ENCODE data around the gene TRAF3IP3. TPM values are rescaled to one million over a fixed set of nuclear protein-coding genes. Genes with fewer than 3 reads are reported as not detected.
A peak's percentile ranks its signal among the peaks of the same experiment; 100 is the strongest.
"Not testable (repeated sequence)": the region's sequence is repeated elsewhere in the genome, so short reads cannot be mapped to it uniquely, and the experiment has no call there.

Gene TRAF3IP3
- polyA plus RNA-seq, 4 donors: 1.1 to 2.6 (median 1.7) TPM

GRCh38 chr1:209791920-209792319 lies 36.1 kb downstream of the TRAF3IP3 start:
- DNase-seq (ENCODE audit: low read depth in 4 of 4, low spot score in 3 of 4): no peak

- not testable (repeated sequence) for DNase-seq (ENCODE audit: low read depth in 4 of 4, low spot score in 3 of 4)
Observed at GRCh38 chr1:209793711-209794110, 37.9 kb downstream of the TRAF3IP3 start.

GRCh38 chr1:209797978-209798639 lies 42.3 kb downstream of the TRAF3IP3 start:
- no peak for DNase-seq (ENCODE audit: low read depth in 4 of 4, low spot score in 3 of 4)

GRCh38 chr1:209800984-209801834 lies 45.4 kb downstream of the TRAF3IP3 start:
- DNase-seq (ENCODE audit: low read depth in 4 of 4, low spot score in 3 of 4): no peak

GRCh38 chr1:209802117-209802779 lies 46.4 kb downstream of the TRAF3IP3 start:
- DNase-seq (ENCODE audit: low read depth in 4 of 4, low spot score in 3 of 4): no peak

- DNase-seq (ENCODE audit: low read depth in 4 of 4, low spot score in 3 of 4): no peak
Observed at GRCh38 chr1:209802780-209803152, 46.9 kb downstream of the TRAF3IP3 start.

- no peak for DNase-seq (ENCODE audit: low read depth in 4 of 4, low spot score in 3 of 4)
Observed at GRCh38 chr1:209803568-209803967, 47.7 kb downstream of the TRAF3IP3 start.

- no peak for DNase-seq (ENCODE audit: low read depth in 4 of 4, low spot score in 3 of 4)
Observed at GRCh38 chr1:209805341-209805781, 49.5 kb downstream of the TRAF3IP3 start.

GRCh38 chr1:209805875-209806760 lies 50.3 kb downstream of the TRAF3IP3 start, which contains the start of gene IRF6:
Gene IRF6 (minus strand): TSS chr1:209806142. CDS start chr1:209801413, 4,729 bp downstream.
- peak in 3 of 4 donors; percentile 67 to 76 (median 69) for DNase-seq (ENCODE audit: low read depth in 4 of 4, low spot score in 3 of 4)

GRCh38 chr1:209807509-209807908 lies 51.7 kb downstream of the TRAF3IP3 start:
- DNase-seq (ENCODE audit: low read depth in 4 of 4, low spot score in 3 of 4): no peak

GRCh38 chr1:209808059-209808581 lies 52.3 kb downstream of the TRAF3IP3 start:
- no peak for DNase-seq (ENCODE audit: low read depth in 4 of 4, low spot score in 3 of 4)

GRCh38 chr1:209809611-209810010 lies 53.8 kb downstream of the TRAF3IP3 start:
- DNase-seq (ENCODE audit: low read depth in 4 of 4, low spot score in 3 of 4): no peak

GRCh38 chr1:209810783-209811182 lies 54.9 kb downstream of the TRAF3IP3 start:
- no peak for DNase-seq (ENCODE audit: low read depth in 4 of 4, low spot score in 3 of 4)

- no peak for DNase-seq (ENCODE audit: low read depth in 4 of 4, low spot score in 3 of 4)
Observed at GRCh38 chr1:209813902-209814301, 58.0 kb downstream of the TRAF3IP3 start.

- no peak for DNase-seq (ENCODE audit: low read depth in 4 of 4, low spot score in 3 of 4)
Observed at GRCh38 chr1:209815490-209815889, 59.6 kb downstream of the TRAF3IP3 start.

- no peak for DNase-seq (ENCODE audit: low read depth in 4 of 4, low spot score in 3 of 4)
Observed at GRCh38 chr1:209815931-209816341, 60.1 kb downstream of the TRAF3IP3 start.

GRCh38 chr1:209816923-209817322 lies 61.1 kb downstream of the TRAF3IP3 start:
- DNase-seq (ENCODE audit: low read depth in 4 of 4, low spot score in 3 of 4): no peak

GRCh38 chr1:209817691-209818090 lies 61.8 kb downstream of the TRAF3IP3 start:
- no peak for DNase-seq (ENCODE audit: low read depth in 4 of 4, low spot score in 3 of 4)

GRCh38 chr1:209819058-209819457 lies 63.2 kb downstream of the TRAF3IP3 start:
- DNase-seq (ENCODE audit: low read depth in 4 of 4, low spot score in 3 of 4): no peak

GRCh38 chr1:209820986-209821385 lies 65.1 kb downstream of the TRAF3IP3 start:
- no peak for DNase-seq (ENCODE audit: low read depth in 4 of 4, low spot score in 3 of 4)

Data from left renal pelvis (tissue), 4 donors.